ENCODE results near the gene SUPT6H. TPM values are rescaled to one million over a fixed set of nuclear protein-coding genes. Genes with fewer than 3 reads are reported as not detected.

The SUPT6H gene
- total and polyA plus RNA-seq, 2 of the 8 experiments (the other 6 are each of a cell fraction or from before 2014, with no cell fraction given), result 32.0 to 59.9 TPM

- no peak for TF ChIP-seq CHD7 (IDR thresholded peaks at IDR 0.05; ENCODE audit: insufficient replicate concordance, low read length)
- no peak for TF ChIP-seq CTBP2 (IDR thresholded peaks at IDR 0.05; ENCODE audit: borderline replicate concordance, insufficient read depth, insufficient read length, low read length)
- no peak for TF ChIP-seq ASH2L (IDR thresholded peaks at IDR 0.05; ENCODE audit: low read length)
- TF ChIP-seq, protein P1, sequence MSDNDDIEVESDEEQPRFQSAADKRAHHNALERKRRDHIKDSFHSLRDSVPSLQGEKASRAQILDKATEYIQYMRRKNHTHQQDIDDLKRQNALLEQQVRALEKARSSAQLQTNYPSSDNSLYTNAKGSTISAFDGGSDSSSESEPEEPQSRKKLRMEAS (IDR thresholded peaks at IDR 0.05), result no peak
These were observed 53.2 kb downstream of the SUPT6H start (continued) for GRCh38 chr17:28715217-28715616.

Measured in H1 (cell line).